Keratinocyte (primary cell): Measurements from ENCODE around the gene COTL1. TPM values are rescaled to one million over a fixed set of nuclear protein-coding genes. Genes with fewer than 3 reads are reported as not detected.

Source experiments
- DNase-seq: peaks from one replicate; pipeline ENCODE4 v3.0.0-alpha.2; 2011; ENCODE audit warnings: low read depth, missing footprints, low spot score
- FAIRE-seq: peaks from 2 replicates; lab custom pipeline; 2011; peaks lifted over from hg19 to GRCh38; lab: Jason Lieb, UNC
- H2AFZ ChIP-seq: 2 replicates; pipeline ENCODE4 v1.6.0; 2012; ENCODE audit warnings: low read length, control low read depth, inconsistent platforms; ENCODE audit not compliant: control insufficient read depth
- H3K27ac ChIP-seq: 2 replicates; pipeline ENCODE4 v1.5.1; 2011; ENCODE audit warnings: low read length; ENCODE audit not compliant: control insufficient read depth, insufficient read depth
- H3K27me3 ChIP-seq: 3 replicates; pipeline ENCODE4 v1.6.0; 2011; ENCODE audit warnings: low read length; ENCODE audit not compliant: control insufficient read depth, insufficient read depth; ENCODE audit errors: extremely low read depth
- H3K36me3 ChIP-seq, 2 experiments: 2 replicates in 1 of 2; 3 replicates in 1 of 2; pipeline ENCODE4 v1.5.1; 2011; ENCODE audit warnings: low read length in 2 of 2, mild to moderate bottlenecking in 1 of 2; ENCODE audit not compliant: control insufficient read depth in 2 of 2, insufficient read depth in 2 of 2; ENCODE audit errors: extremely low read depth in 1 of 2
- H3K4me1 ChIP-seq: 3 replicates; pipeline ENCODE4 v1.5.1; 2011; ENCODE audit warnings: low read length; ENCODE audit not compliant: control insufficient read depth, insufficient read depth; ENCODE audit errors: extremely low read depth
- H3K4me2 ChIP-seq: 3 replicates; pipeline ENCODE4 v1.6.0; 2011; ENCODE audit warnings: low read depth, low read length; ENCODE audit not compliant: control insufficient read depth, insufficient read depth; ENCODE audit errors: extremely low read depth
- H3K4me3 ChIP-seq, 3 experiments: fragments of 200-600 bp in 1 of 3; sonication (generic) in 1 of 3; 2 replicates in 2 of 3; 3 replicates in 1 of 3; pipeline ENCODE4 v1.5.1; 2011 to 2016; ENCODE audit warnings: low read length in 3 of 3, mild to moderate bottlenecking in 3 of 3, control low read depth in 2 of 3, inconsistent platforms in 1 of 3, low read depth in 1 of 3, mixed read lengths in 1 of 3, mixed run types in 1 of 3, moderate library complexity in 1 of 3; ENCODE audit not compliant: control insufficient read depth in 2 of 3, insufficient read depth in 2 of 3; ENCODE audit errors: extremely low read depth in 1 of 3
- H3K79me2 ChIP-seq: 2 replicates; pipeline ENCODE4 v1.6.0; 2012; ENCODE audit warnings: low read length; ENCODE audit not compliant: control insufficient read depth, insufficient read depth
- H3K9ac ChIP-seq: 3 replicates; pipeline ENCODE4 v1.6.0; 2011; ENCODE audit warnings: low read length; ENCODE audit not compliant: control insufficient read depth, insufficient read depth; ENCODE audit errors: extremely low read depth
- H3K9me1 ChIP-seq: 3 replicates; pipeline ENCODE4 v1.6.0; 2011; ENCODE audit warnings: low read length; ENCODE audit not compliant: control insufficient read depth, insufficient read depth; ENCODE audit errors: extremely low read depth
- H3K9me3 ChIP-seq: 2 replicates; pipeline ENCODE4 v1.5.1; 2012; ENCODE audit warnings: low read depth, low read length; ENCODE audit not compliant: control insufficient read depth
- H4K20me1 ChIP-seq: 3 replicates; pipeline ENCODE4 v1.6.0; 2011; ENCODE audit warnings: low read length; ENCODE audit not compliant: control insufficient read depth, insufficient read depth; ENCODE audit errors: extremely low read depth
- EZH2 ChIP-seq: IDR thresholded peaks from one replicate; pipeline ENCODE4 v1.6.1; 2012; ENCODE audit warnings: inconsistent platforms, mild to moderate bottlenecking, low read length, moderate library complexity
- dilution Hi-C: fragments of 300-500 bp; cut with MboI; formaldehyde crosslinking; loops from one replicate; pipeline ENCODE4 v1.7.0; 2020; ENCODE audit warnings: low sequenced_read_pairs; ENCODE audit not compliant: extremely low pct_ligation_motif_present
- polyA plus RNA-seq, 5 experiments: library from polyadenylated mRNA; depleted of rRNA in 3 of 5; stranded (reverse) in 3 of 5; stranded (forward) in 1 of 5; unstranded in 1 of 5; fragments of >200 nt; gene quantifications; 1 replicate in 1 of 5; 2 replicates in 3 of 5; 3 replicates in 1 of 5; pipeline versions ENCODE4 v1.2.1 to v1.2.3, GENCODE V29; 2011 to 2012; ENCODE audit warnings: missing spikeins in 2 of 5, low read depth in 1 of 5, low replicate concordance in 1 of 5
- TF ChIP-seq, protein P1 (sequence below), 3 experiments: IDR thresholded peaks in 1 of 3; conservative IDR thresholded peaks in 1 of 3; optimal IDR thresholded peaks in 1 of 3; 2 replicates in 2 of 3; 3 replicates in 1 of 3; pipeline versions ENCODE3 to v1.5.1; 2011; ENCODE audit warnings: low read length in 3 of 3, mild to moderate bottlenecking in 3 of 3, moderate library complexity in 2 of 3, control low read depth in 1 of 3, inconsistent platforms in 1 of 3; ENCODE audit not compliant: insufficient read depth in 2 of 3; ENCODE audit errors: extremely low read depth in 1 of 3

COTL1 gene
- polyA plus RNA-seq, 1 donor (not counting 4 experiments of a cell fraction or from before 2014, with no cell fraction given), result 116 TPM

DNA sequence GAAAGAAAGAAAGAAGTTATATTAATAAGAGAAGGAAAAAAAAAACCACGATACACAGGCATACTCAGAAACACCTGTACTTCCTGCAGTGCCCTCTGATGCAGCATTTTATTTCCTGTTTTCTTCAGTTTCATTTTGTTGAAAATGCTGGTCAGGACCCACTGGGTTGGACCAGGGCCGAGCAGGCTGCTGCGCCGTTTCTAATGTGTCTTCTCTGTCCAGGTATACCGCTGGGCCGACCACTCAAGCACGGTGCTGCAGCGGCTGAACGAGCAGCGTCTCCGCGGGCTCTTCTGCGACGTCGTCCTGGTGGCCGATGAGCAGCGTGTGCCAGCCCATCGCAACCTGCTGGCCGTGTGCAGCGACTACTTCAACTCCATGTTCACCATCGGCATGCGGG lies 38.8 kb upstream of the COTL1 start:
- H3K27ac ChIP-seq, result no peak overlapping the region
- H3K4me3 ChIP-seq, result no peak overlapping the region
- no peaks in the 10 kb centered on the region for H3K9me3 ChIP-seq
- no peaks in the 10 kb centered on the region for H3K9me1 ChIP-seq
- H3K27me3 ChIP-seq, result no peaks in the 10 kb centered on the region
- peaks cover 42 to 44% of the 10 kb centered on the region in 2 experiments for H3K36me3 ChIP-seq
- H3K4me2 ChIP-seq, result no peak overlapping the region
- no peak overlapping the region for H3K9ac ChIP-seq
- H4K20me1 ChIP-seq, result no peaks in the 10 kb centered on the region
- H3K4me1 ChIP-seq, result no peaks in the 10 kb centered on the region
- no peak for DNase-seq
- H3K79me2 ChIP-seq, result peaks cover 35% of the 10 kb centered on the region
- no peak for TF ChIP-seq EZH2
- TF ChIP-seq, protein P1, sequence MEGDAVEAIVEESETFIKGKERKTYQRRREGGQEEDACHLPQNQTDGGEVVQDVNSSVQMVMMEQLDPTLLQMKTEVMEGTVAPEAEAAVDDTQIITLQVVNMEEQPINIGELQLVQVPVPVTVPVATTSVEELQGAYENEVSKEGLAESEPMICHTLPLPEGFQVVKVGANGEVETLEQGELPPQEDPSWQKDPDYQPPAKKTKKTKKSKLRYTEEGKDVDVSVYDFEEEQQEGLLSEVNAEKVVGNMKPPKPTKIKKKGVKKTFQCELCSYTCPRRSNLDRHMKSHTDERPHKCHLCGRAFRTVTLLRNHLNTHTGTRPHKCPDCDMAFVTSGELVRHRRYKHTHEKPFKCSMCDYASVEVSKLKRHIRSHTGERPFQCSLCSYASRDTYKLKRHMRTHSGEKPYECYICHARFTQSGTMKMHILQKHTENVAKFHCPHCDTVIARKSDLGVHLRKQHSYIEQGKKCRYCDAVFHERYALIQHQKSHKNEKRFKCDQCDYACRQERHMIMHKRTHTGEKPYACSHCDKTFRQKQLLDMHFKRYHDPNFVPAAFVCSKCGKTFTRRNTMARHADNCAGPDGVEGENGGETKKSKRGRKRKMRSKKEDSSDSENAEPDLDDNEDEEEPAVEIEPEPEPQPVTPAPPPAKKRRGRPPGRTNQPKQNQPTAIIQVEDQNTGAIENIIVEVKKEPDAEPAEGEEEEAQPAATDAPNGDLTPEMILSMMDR (optimal IDR thresholded peaks at IDR 0.05 in 1 of 3, IDR thresholded peaks at IDR 0.05 in 1 of 3, conservative IDR thresholded peaks at IDR 0.05 in 1 of 3; ENCODE audit: extremely low read depth in 1 of 3, insufficient read depth in 2 of 3, low read length in 3 of 3), result no peak
- FAIRE-seq, result no peak
- dilution Hi-C loops, result no loop called here
- H2AFZ ChIP-seq, result no peak overlapping the region

DNA sequence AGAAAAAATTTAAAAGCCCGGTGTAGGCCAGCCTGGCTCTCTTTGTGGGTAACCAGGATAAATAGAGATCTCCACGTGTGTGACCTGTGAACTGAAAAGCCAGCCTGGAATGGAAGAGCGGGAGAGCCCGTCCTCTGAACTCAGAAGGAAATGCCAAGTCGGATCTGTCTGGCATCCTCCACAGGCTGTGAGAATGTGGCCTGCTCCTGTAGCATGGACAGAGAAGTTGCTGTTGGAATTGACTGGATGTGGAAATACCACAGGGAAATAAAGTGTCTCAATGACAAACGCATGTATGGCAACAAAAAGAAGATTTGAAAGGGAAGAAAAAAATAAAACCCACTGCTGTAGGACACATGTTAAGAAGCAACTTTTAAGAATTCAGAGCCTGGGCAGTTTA lies 37.1 kb upstream of the COTL1 start:
- TF ChIP-seq, protein P1 (optimal IDR thresholded peaks at IDR 0.05 in 1 of 3, IDR thresholded peaks at IDR 0.05 in 1 of 3, conservative IDR thresholded peaks at IDR 0.05 in 1 of 3; ENCODE audit: extremely low read depth in 1 of 3, insufficient read depth in 2 of 3, low read length in 3 of 3), result no peak
- TF ChIP-seq EZH2, result no peak
- H3K27me3 ChIP-seq, result no peaks in the 10 kb centered on the region
- no peaks in the 10 kb centered on the region for H4K20me1 ChIP-seq
- no peak overlapping the region for H3K4me3 ChIP-seq
- peaks cover 4% of the 10 kb centered on the region for H3K9me1 ChIP-seq
- no peak overlapping the region for H3K4me2 ChIP-seq
- peaks cover 10% of the 10 kb centered on the region for H3K4me1 ChIP-seq
- peaks cover 41 to 48% of the 10 kb centered on the region in 2 experiments for H3K36me3 ChIP-seq
- DNase-seq, result no peak
- no peak overlapping the region for H2AFZ ChIP-seq
- dilution Hi-C loops, result no loop called here
- no peaks in the 10 kb centered on the region for H3K9me3 ChIP-seq
- H3K9ac ChIP-seq, result no peak overlapping the region
- no peak for FAIRE-seq
- H3K27ac ChIP-seq, result no peak overlapping the region
- H3K79me2 ChIP-seq, result peaks cover 41% of the 10 kb centered on the region
